K562 (cell line): ENCODE data around the gene CCNB1. TPM values are rescaled to one million over a fixed set of nuclear protein-coding genes. Genes with fewer than 3 reads are reported as not detected.

Experiments
- ELF1 ChIP-seq: fragments of 200-800 bp; sonication (Bioruptor generic); IDR thresholded peaks from 2 replicates; pipeline ENCODE4 v1.6.1; 2016; ENCODE audit warnings: missing genetic modification characterization, missing compliant biosample characterization
- NFIC ChIP-seq: fragments of 450-650 bp; IDR thresholded peaks from 2 replicates; pipeline ENCODE4 v1.6.1; 2017; ENCODE audit warnings: mild to moderate bottlenecking, inconsistent platforms
- NFYB ChIP-seq: IDR thresholded peaks from 2 replicates; pipeline ENCODE4 v1.6.1; 2011; ENCODE audit warnings: mild to moderate bottlenecking, moderate library complexity; ENCODE audit not compliant: insufficient read length; ENCODE audit errors: extremely low read depth
- NR1H2 ChIP-seq: sonication (generic); formaldehyde crosslinking; IDR thresholded peaks from 2 replicates; pipeline ENCODE4 v1.4.0; 2020; ENCODE audit warnings: mild to moderate bottlenecking, missing genetic modification reagents
- PHF20 ChIP-seq: fragments of 450-650 bp; IDR thresholded peaks from 2 replicates; pipeline ENCODE4 v1.6.1; 2018; ENCODE audit not compliant: partially characterized antibody
- PHF8 ChIP-seq: fragments of 200-600 bp; sonication (generic); IDR thresholded peaks from 2 replicates; pipeline ENCODE4 v1.6.1; 2012; ENCODE audit warnings: mixed run types, mild to moderate bottlenecking, inconsistent platforms, low read length, moderate library complexity, borderline replicate concordance
- PPARD ChIP-seq: fragments of 250-450 bp; sonication (Bioruptor Pico); IDR thresholded peaks from 2 replicates; pipeline ENCODE4 v1.8.0; 2022; ENCODE audit warnings: inconsistent platforms, mild to moderate bottlenecking, moderate library complexity
- PTRF ChIP-seq: fragments of 450-650 bp; IDR thresholded peaks from 2 replicates; pipeline ENCODE4 v1.6.1; 2016; ENCODE audit warnings: mild to moderate bottlenecking, missing genetic modification characterization, missing compliant biosample characterization
- RBM39 ChIP-seq: fragments of 200-400 bp; formaldehyde crosslinking; optimal IDR thresholded peaks from 2 replicates; pipeline ENCODE3; 2018; ENCODE audit warnings: low read depth, low read length
- ZEB2 ChIP-seq: fragments of 450-650 bp; IDR thresholded peaks from 2 replicates; pipeline ENCODE4 v1.6.1; 2016
- ZNF586 ChIP-seq: fragments of 450-650 bp; formaldehyde crosslinking; conservative IDR thresholded peaks from 2 replicates; pipeline ENCODE4 v1.4.0; 2020; ENCODE audit warnings: mild to moderate bottlenecking, moderate library complexity
- polyA plus RNA-seq, 8 experiments: library from polyadenylated mRNA; depleted of rRNA in 4 of 8; stranded (reverse) in 5 of 8; unstranded in 3 of 8; fragments of >200 nt; fragmentation: Nextera tagmentation in 2 of 8; fragmentation: Illumina TruSeq in 1 of 8; extraction: Ambion mirVana in 2 of 8; extraction: Trizol in 1 of 8; gene quantifications; 2 replicates each; pipeline versions ENCODE4 v1.2.1 to v1.2.3, GENCODE V29; 2011 to 2014; ENCODE audit warnings: inconsistent platforms in 1 of 8, missing spikeins in 1 of 8
- total RNA-seq, 7 experiments: library from RNA; depleted of rRNA in 6 of 7; stranded (reverse); fragments of >200 nt in 6 of 7; fragmentation: Illumina TruSeq in 2 of 7; extraction: Trizol in 2 of 7; gene quantifications; 2 replicates each; pipeline versions ENCODE4 v1.2.1 to v1.2.3, GENCODE V29; 2011 to 2021; ENCODE audit warnings: low replicate concordance in 1 of 7
- TF ChIP-seq, protein P1 (sequence below): fragments of 250-450 bp; sonication (Bioruptor Pico); IDR thresholded peaks from 2 replicates; pipeline ENCODE4 v1.5.0; 2021; ENCODE audit warnings: mild to moderate bottlenecking, moderate library complexity
- TF ChIP-seq, protein P2 (sequence below), 2 experiments: fragments of 200-800 bp in 1 of 2; sonication (Bioruptor generic) in 1 of 2; sonication (generic) in 1 of 2; formaldehyde crosslinking in 1 of 2; IDR thresholded peaks in 1 of 2; conservative IDR thresholded peaks in 1 of 2; 2 replicates each; pipeline versions ENCODE4 v1.5.0 to v1.6.1; 2016 to 2020; ENCODE audit warnings: missing compliant biosample characterization in 1 of 2, missing genetic modification characterization in 1 of 2, missing genetic modification reagents in 1 of 2
- TF ChIP-seq, protein P3 (sequence below): sonication (generic); formaldehyde crosslinking; IDR thresholded peaks from 2 replicates; pipeline ENCODE4 v1.8.0; 2023; ENCODE audit warnings: mild to moderate bottlenecking, missing genetic modification reagents

Gene CCNB1
- total and polyA plus RNA-seq, 9 of the 15 experiments (the other 6 are each of a cell fraction or from before 2014, with no cell fraction given), result 165 to 679 (median 271) TPM

DNA sequence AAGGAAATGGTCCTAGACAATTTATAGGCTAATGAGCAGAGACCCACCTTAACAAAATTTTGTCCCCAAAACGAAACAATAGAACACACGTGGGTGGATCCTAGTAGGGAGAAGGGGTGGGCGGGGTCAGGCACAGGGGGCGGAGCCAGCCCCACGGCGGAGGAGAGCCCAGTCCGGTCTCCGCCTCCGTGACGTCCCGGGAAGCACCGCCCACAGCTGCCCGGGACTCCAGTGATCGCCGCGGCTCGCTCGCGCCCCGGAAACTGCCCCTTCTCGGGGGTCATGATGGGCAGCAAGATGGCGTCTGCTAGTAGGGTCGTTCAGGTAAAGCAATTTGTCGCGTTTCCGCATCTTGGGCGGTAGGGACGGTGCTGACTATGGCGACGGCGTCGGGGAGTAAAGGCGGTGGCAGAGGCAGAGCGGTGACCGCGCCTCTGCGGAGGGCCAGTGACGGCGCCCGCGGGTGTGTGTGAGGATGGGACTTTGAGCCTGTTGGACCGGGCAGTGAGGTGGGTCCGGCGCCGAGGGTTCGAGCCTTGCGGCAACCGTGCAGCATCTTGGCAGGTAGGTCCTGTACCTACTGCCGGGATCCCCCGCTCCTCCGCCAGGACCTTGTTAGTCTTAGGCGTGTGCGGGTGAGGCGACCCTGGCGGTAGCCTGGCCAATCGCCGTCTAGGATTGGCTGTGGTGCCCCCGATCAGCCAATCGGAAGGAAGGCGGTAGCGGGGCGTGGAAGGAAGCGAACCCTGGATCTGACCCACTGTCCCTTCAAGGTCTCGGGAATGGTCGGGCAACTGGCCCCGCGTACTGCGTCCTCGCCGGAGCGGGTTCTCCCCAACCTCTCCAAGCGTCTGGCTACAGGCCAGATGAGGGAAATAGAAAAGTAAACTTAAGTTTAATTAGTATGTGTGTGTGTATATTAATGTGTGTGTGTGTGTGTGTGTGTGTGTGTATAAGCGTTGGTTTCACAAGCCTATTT lies 50.9 kb downstream of the CCNB1 start (continued):
- TF ChIP-seq, protein P1, sequence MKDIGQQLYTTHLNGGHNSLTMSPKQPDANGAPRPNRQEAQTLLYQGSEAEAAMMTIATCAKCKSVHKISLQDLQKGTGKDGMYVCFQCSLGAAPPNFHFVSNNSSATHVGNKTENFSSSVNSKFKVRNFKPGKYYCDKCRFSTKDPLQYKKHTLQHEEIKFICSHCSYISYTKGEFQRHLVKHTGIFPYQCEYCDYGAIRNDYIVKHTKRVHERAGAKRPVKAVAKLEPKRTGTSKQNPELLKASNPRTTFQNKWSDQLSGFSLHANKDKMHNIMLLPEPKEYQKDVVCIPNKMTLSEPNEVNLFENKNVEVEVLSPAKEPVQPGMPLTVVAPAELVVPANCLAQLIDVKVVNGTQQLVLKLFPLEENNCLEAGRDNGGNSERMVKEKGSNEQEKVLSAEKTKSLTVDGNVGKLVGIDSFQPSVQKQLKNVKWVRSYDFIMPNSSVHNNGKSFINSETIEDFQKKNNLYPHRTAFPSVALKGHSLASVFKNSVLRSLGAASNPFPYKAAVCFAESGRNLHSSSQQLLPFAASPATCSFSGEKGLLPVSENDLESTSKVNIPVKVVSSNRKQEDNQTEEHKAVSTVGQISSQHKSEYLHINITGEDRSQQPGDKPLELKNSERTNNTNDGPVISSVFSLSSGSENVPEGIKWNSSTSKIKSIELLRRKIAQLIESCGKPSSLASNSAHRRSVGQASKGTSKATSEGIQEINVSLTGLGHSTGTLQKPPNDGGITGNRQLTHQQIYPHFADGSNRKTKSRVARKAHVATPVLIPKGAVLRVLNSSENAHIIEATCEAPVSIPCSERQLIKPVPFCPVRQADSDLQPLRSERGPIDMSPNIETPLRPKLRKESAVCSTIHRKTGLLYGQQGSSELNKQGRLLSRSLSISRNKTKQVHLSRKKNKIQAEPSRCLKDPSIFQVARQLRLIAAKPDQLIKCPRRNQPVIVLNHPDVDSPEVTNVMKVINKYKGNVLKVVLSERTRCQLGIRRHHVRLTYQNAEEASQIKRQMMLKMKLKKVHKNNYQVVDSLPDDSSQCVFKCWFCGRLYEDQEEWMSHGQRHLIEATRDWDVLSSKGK (CRISPR knock-in tag), result no peak
- TF ChIP-seq ELF1, result peak; percentile 60
- TF ChIP-seq, protein P2, sequence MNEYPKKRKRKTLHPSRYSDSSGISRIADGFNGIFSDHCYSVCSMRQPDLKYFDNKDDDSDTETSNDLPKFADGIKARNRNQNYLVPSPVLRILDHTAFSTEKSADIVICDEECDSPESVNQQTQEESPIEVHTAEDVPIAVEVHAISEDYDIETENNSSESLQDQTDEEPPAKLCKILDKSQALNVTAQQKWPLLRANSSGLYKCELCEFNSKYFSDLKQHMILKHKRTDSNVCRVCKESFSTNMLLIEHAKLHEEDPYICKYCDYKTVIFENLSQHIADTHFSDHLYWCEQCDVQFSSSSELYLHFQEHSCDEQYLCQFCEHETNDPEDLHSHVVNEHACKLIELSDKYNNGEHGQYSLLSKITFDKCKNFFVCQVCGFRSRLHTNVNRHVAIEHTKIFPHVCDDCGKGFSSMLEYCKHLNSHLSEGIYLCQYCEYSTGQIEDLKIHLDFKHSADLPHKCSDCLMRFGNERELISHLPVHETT (CRISPR knock-in tag; conservative IDR thresholded peaks at IDR 0.05 in 1 of 2, IDR thresholded peaks at IDR 0.05 in 1 of 2), result peak in 1 of 2 experiments; percentile 89; a peak in 2 of 4 replicates
- no peak for TF ChIP-seq ZNF586 (CRISPR knock-in tag)
- no peak for TF ChIP-seq PPARD (CRISPR knock-in tag)
- TF ChIP-seq PHF8, result peak; percentile 91; the same call in 1 of the 2 replicates
- TF ChIP-seq, protein P3, sequence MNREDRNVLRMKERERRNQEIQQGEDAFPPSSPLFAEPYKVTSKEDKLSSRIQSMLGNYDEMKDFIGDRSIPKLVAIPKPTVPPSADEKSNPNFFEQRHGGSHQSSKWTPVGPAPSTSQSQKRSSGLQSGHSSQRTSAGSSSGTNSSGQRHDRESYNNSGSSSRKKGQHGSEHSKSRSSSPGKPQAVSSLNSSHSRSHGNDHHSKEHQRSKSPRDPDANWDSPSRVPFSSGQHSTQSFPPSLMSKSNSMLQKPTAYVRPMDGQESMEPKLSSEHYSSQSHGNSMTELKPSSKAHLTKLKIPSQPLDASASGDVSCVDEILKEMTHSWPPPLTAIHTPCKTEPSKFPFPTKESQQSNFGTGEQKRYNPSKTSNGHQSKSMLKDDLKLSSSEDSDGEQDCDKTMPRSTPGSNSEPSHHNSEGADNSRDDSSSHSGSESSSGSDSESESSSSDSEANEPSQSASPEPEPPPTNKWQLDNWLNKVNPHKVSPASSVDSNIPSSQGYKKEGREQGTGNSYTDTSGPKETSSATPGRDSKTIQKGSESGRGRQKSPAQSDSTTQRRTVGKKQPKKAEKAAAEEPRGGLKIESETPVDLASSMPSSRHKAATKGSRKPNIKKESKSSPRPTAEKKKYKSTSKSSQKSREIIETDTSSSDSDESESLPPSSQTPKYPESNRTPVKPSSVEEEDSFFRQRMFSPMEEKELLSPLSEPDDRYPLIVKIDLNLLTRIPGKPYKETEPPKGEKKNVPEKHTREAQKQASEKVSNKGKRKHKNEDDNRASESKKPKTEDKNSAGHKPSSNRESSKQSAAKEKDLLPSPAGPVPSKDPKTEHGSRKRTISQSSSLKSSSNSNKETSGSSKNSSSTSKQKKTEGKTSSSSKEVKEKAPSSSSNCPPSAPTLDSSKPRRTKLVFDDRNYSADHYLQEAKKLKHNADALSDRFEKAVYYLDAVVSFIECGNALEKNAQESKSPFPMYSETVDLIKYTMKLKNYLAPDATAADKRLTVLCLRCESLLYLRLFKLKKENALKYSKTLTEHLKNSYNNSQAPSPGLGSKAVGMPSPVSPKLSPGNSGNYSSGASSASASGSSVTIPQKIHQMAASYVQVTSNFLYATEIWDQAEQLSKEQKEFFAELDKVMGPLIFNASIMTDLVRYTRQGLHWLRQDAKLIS (CRISPR knock-in tag), result peak; percentile 94; the same call in 1 of the 2 replicates
- no peak for TF ChIP-seq PTRF (tag)
- peak; percentile 12; the same call in 1 of the 2 replicates for TF ChIP-seq ZEB2
- TF ChIP-seq NFYB, result peak; percentile 82
- TF ChIP-seq NFIC, result peak; percentile 82
- TF ChIP-seq PHF20, result peak; percentile 83
- peak; percentile 74 for TF ChIP-seq NR1H2 (CRISPR knock-in tag)
- TF ChIP-seq RBM39, result no peak
